Measurements from ENCODE around the gene KIAA1614. TPM values are rescaled to one million over a fixed set of nuclear protein-coding genes. Genes with fewer than 3 reads are reported as not detected.

The KIAA1614 gene
- total RNA-seq, 1 donor from 2014 or later: 6.6 TPM

- H3K36me3 Mint-ChIP-seq (ENCODE audit: unreplicated experiment): peaks cover 3% of the 10 kb centered on the region
- no peak overlapping the region for H3K27ac Mint-ChIP-seq (ENCODE audit: unreplicated experiment)
- no peaks in the 10 kb centered on the region for H3K4me1 Mint-ChIP-seq (ENCODE audit: unreplicated experiment)
- peak; percentile 17 for DNase-seq (ENCODE audit: extremely low spot score, unreplicated experiment)
- H3K27me3 Mint-ChIP-seq (ENCODE audit: unreplicated experiment): no peaks in the 10 kb centered on the region
- no peaks in the 10 kb centered on the region for H3K9me3 Mint-ChIP-seq (ENCODE audit: unreplicated experiment)
- TF ChIP-seq CTCF (IDR thresholded peaks at IDR 0.05): no peak
- H3K4me3 Mint-ChIP-seq (ENCODE audit: unreplicated experiment): no peak overlapping the region
Observed at GRCh38 chr1:180892675-180893074, 20.0 kb upstream of the KIAA1614 start.

- H3K4me3 Mint-ChIP-seq (ENCODE audit: unreplicated experiment): no peak overlapping the region
- peaks cover 3% of the 10 kb centered on the region for H3K36me3 Mint-ChIP-seq (ENCODE audit: unreplicated experiment)
- H3K27ac Mint-ChIP-seq (ENCODE audit: unreplicated experiment): no peak overlapping the region
- no peaks in the 10 kb centered on the region for H3K9me3 Mint-ChIP-seq (ENCODE audit: unreplicated experiment)
- peaks cover 4% of the 10 kb centered on the region for H3K4me1 Mint-ChIP-seq (ENCODE audit: unreplicated experiment)
- TF ChIP-seq CTCF (IDR thresholded peaks at IDR 0.05): no peak
- peak; percentile 49 for DNase-seq (ENCODE audit: extremely low spot score, unreplicated experiment)
- H3K27me3 Mint-ChIP-seq (ENCODE audit: unreplicated experiment): no peaks in the 10 kb centered on the region
Observed at GRCh38 chr1:180893614-180894013, 19.1 kb upstream of the KIAA1614 start.

GRCh38 chr1:180896161-180896560 lies 16.5 kb upstream of the KIAA1614 start:
- DNase-seq (ENCODE audit: extremely low spot score, unreplicated experiment): peak; percentile 38
- no peaks in the 10 kb centered on the region for H3K9me3 Mint-ChIP-seq (ENCODE audit: unreplicated experiment)
- no peak overlapping the region for H3K4me3 Mint-ChIP-seq (ENCODE audit: unreplicated experiment)
- H3K27me3 Mint-ChIP-seq (ENCODE audit: unreplicated experiment): no peaks in the 10 kb centered on the region
- H3K36me3 Mint-ChIP-seq (ENCODE audit: unreplicated experiment): peaks cover 3% of the 10 kb centered on the region
- TF ChIP-seq CTCF (IDR thresholded peaks at IDR 0.05): no peak
- H3K27ac Mint-ChIP-seq (ENCODE audit: unreplicated experiment): no peak overlapping the region
- H3K4me1 Mint-ChIP-seq (ENCODE audit: unreplicated experiment): peaks cover 4% of the 10 kb centered on the region

- Mint-ChIP-seq H3K27ac (ENCODE audit: unreplicated experiment) (no peak overlapping the region), H3K27me3 (ENCODE audit: unreplicated experiment) (peaks cover 2% of the 10 kb centered on the region), H3K9me3 (ENCODE audit: unreplicated experiment) (no peaks in the 10 kb centered on the region), H3K4me1 (ENCODE audit: unreplicated experiment) (peaks cover 4% of the 10 kb centered on the region), H3K36me3 (ENCODE audit: unreplicated experiment) (peaks cover 3% of the 10 kb centered on the region), H3K4me3 (ENCODE audit: unreplicated experiment) (no peak overlapping the region)
- no peak for TF ChIP-seq CTCF (IDR thresholded peaks at IDR 0.05)
- peak; percentile 34 for DNase-seq (ENCODE audit: extremely low spot score, unreplicated experiment)
Observed at GRCh38 chr1:180898441-180899219, 14.1 kb upstream of the KIAA1614 start.

- H3K9me3 Mint-ChIP-seq (ENCODE audit: unreplicated experiment): no peaks in the 10 kb centered on the region
- peaks cover 3% of the 10 kb centered on the region for H3K36me3 Mint-ChIP-seq (ENCODE audit: unreplicated experiment)
- DNase-seq (ENCODE audit: extremely low spot score, unreplicated experiment): peak; percentile 59
- TF ChIP-seq CTCF (IDR thresholded peaks at IDR 0.05): no peak
- H3K27me3 Mint-ChIP-seq (ENCODE audit: unreplicated experiment): peaks cover 2% of the 10 kb centered on the region
- H3K27ac Mint-ChIP-seq (ENCODE audit: unreplicated experiment): no peak overlapping the region
- H3K4me1 Mint-ChIP-seq (ENCODE audit: unreplicated experiment): peaks cover 4% of the 10 kb centered on the region
- no peak overlapping the region for H3K4me3 Mint-ChIP-seq (ENCODE audit: unreplicated experiment)
Observed at GRCh38 chr1:180899262-180899661, 13.4 kb upstream of the KIAA1614 start.
